ENCODE results near the gene PI4K2A. TPM values are rescaled to one million over a fixed set of nuclear protein-coding genes. Genes with fewer than 3 reads are reported as not detected.
"Not testable (repeated sequence)": the region's sequence is repeated elsewhere in the genome, so short reads cannot be mapped to it uniquely, and the experiment has no call there.

The PI4K2A gene
- total and polyA plus RNA-seq, 8 donors: 2.2 to 8.9 (median 3.6) TPM

- DNase-seq: no peak
- peak; percentile 79 to 92 (median 87) for ATAC-seq
Measured at GRCh38 chr10:97676770-97677581, 36.5 kb downstream of the PI4K2A start.

GRCh38 chr10:97679594-97679993 is 39.1 kb downstream of the PI4K2A start:
- TF ChIP-seq CTCF (IDR thresholded peaks at IDR 0.05): no peak
- Histone ChIP-seq H3K27ac (no peak overlapping the region), H3K27me3 (no peaks in the 10 kb centered on the region), H3K4me3 (no peak overlapping the region), H3K36me3 (peaks cover 0 to 36% (median 0%) of the 10 kb centered on the region in 3 donors), H3K9me3 (no peaks in the 10 kb centered on the region), H3K4me1 (peaks cover 3 to 13% (median 6%) of the 10 kb centered on the region in 3 donors)
- WGBS, 2 donors: 90 to 94% methylated on average over 16 of the region's 16 CpGs
- intact Hi-C loops (cut with DNase I): loop anchor here in 1 of 3 donors (5.0 kb wide), 1 partner anchor 53 kb away; no protein-coding TSS in a partner anchor
- FAIRE-seq (no peak), DNase-seq (no peak), ATAC-seq (no peak)

More at GRCh38 chr10:97676770-97677581, 36.5 kb downstream of the PI4K2A start:
- Histone ChIP-seq H3K4me1 (no peaks in the 10 kb centered on the region), H3K27ac (no peak overlapping the region), H3K27me3 (no peaks in the 10 kb centered on the region), H3K4me3 (no peak overlapping the region), H3K9me3 (no peaks in the 10 kb centered on the region), H3K36me3 (peaks cover 0 to 47% (median 0%) of the 10 kb centered on the region in 3 donors)
- intact Hi-C loops (cut with DNase I): loop anchor here in 1 of 3 donors (5.0 kb wide), 1 partner anchor 55 kb away; no protein-coding TSS in a partner anchor
- TF ChIP-seq CTCF (IDR thresholded peaks at IDR 0.05): peak; percentile 70 to 88 (median 76)
- peak; percentile 43 for FAIRE-seq
- WGBS, 2 donors: 94 to 100% methylated on average over 2 of the region's 2 CpGs

- peaks cover 3 to 29% (median 15%) of the 10 kb centered on the region in 3 donors for H3K4me1 ChIP-seq
- ATAC-seq (no peak), FAIRE-seq (no peak), DNase-seq (no peak)
- no peak overlapping the region for H3K27ac ChIP-seq
- 75 to 77% methylated on average over 4 of the region's 4 CpGs for WGBS, 2 donors
- no peak overlapping the region for H3K4me3 ChIP-seq
- peaks cover 0 to 23% (median 0%) of the 10 kb centered on the region in 3 donors for H3K36me3 ChIP-seq
- no peak for TF ChIP-seq CTCF (IDR thresholded peaks at IDR 0.05)
- no peaks in the 10 kb centered on the region for H3K27me3 ChIP-seq
- intact Hi-C loops (cut with DNase I): loop anchor here in 1 of 3 donors (10.0 kb wide), 1 partner anchor 53 kb away; the partner anchor contains the start of gene ZFYVE27
- no peaks in the 10 kb centered on the region for H3K9me3 ChIP-seq
Measured at GRCh38 chr10:97682042-97682441, 41.6 kb downstream of the PI4K2A start.

- ATAC-seq (peak in 1 of 4 donors; percentile 7), FAIRE-seq (no peak), DNase-seq (peak in 1 of 6 donors; percentile 37)
- peaks cover 0 to 8% (median 0%) of the 10 kb centered on the region in 3 donors for H3K36me3 ChIP-seq
- 19 to 31% methylated on average over 9 of the region's 9 CpGs for WGBS, 2 donors
- intact Hi-C loops (cut with DNase I): loop anchor here in 1 of 3 donors (10.0 kb wide), 1 partner anchor 51 kb away; the partner anchor contains the start of gene ZFYVE27
- peaks cover 15 to 42% (median 19%) of the 10 kb centered on the region in 3 donors for H3K4me1 ChIP-seq
- no peak for TF ChIP-seq CTCF (IDR thresholded peaks at IDR 0.05)
- H3K9me3 ChIP-seq: no peaks in the 10 kb centered on the region
- peak overlapping the region in 1 of 4 donors; percentile 10 for H3K4me3 ChIP-seq
- H3K27me3 ChIP-seq: no peaks in the 10 kb centered on the region
- H3K27ac ChIP-seq: peak overlapping the region; percentile 17 to 63 (median 54)
Measured at GRCh38 chr10:97683556-97684367, 43.3 kb downstream of the PI4K2A start.

- not testable (repeated sequence) for FAIRE-seq, DNase-seq, H3K9me3 ChIP-seq, H3K36me3 ChIP-seq, H3K27me3 ChIP-seq, ATAC-seq
- 74 to 83% methylated on average over 6 to 7 of the region's 7 CpGs for WGBS, 2 donors
- Histone ChIP-seq H3K27ac (peak overlapping the region; percentile 17 to 63 (median 54)), H3K4me3 (peak overlapping the region in 1 of 4 donors; percentile 10), H3K4me1 (peaks cover 15 to 43% (median 19%) of the 10 kb centered on the region in 3 donors)
- intact Hi-C loops (cut with DNase I): loop anchor here in 1 of 3 donors (10.0 kb wide), 1 partner anchor 50 kb away; the partner anchor contains the start of gene ZFYVE27
Measured at GRCh38 chr10:97684368-97684713, 43.9 kb downstream of the PI4K2A start.

All from pancreas (tissue), 10 donors.